Hematopoietic multipotent progenitor cell (in vitro differentiated cells): ENCODE measurements around the gene PBLD. TPM values are rescaled to one million over a fixed set of nuclear protein-coding genes. Genes with fewer than 3 reads are reported as not detected.

Experiments
- DNase-seq, 3 donors: peaks; one replicate each; pipeline ENCODE4 v3.0.0-alpha.2; 2011 to 2015; ENCODE audit warnings: low read depth in 2 of 3, low spot score in 2 of 3
- total RNA-seq: library from RNA; depleted of rRNA; stranded (reverse); fragments of >200 nt; gene quantifications from one replicate; pipeline ENCODE4 v1.2.3, GENCODE V29; 2012

The PBLD gene
- total RNA-seq, 1 donor, result 3.2 TPM

DNA sequence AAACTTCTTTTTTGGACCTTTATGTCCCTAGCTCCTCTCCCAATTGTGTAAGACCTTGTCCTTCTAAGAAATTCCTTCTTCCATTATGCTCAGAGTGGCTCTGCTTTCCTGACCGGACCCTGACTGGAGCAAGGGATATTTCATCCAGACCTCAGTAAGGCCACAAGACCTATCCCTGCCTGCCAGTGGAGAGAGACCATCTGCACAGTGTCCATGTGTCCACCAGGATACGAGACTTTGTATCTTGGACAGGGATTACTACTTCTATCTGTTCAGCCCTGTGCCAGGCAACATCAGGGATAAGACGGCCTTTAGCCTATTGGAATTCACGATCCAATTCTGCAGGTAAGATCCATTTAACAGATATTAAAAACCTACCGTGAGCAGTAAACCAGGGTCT is 93.7 kb downstream of the PBLD start:
- DNase-seq, result no peak

DNA sequence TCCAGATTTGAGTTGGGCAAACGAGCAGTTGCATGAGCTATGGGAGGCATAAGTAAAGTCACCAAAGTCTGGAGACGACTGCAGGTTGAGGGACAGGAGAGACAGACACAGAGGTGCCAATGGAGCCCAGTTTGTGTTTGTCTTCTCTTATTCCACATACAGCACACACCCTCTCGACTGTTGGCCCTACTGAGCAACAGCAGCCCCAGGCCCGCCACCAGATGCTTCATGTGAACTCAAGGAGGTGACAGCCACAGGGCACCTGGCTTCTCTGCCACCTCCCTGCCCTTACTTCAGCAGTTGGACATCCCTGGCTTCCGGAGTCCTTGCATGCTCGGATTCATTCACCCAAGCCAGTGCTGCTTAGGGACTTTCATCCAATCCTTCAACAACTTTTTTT is 94.4 kb downstream of the PBLD start:
- no peak for DNase-seq

DNA sequence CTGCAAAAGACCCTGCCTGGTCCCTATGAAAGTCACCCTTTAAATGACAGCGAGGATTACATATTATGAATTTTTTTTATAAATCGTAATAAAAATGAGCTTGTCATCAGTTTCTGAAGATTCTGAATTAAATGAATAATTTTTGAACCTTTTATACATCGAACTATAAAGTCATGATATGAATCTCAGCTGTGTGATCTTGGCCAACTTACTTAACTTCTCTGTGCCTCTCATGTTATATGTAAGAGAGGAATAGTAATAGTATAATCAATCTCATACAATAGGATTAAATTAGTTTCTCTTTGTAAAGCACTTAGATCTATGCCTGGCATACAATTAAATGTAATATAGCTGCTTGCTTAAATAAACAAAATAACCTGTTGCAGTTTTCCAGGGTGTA is 95.6 kb downstream of the PBLD start:
- DNase-seq, result no peak

DNA sequence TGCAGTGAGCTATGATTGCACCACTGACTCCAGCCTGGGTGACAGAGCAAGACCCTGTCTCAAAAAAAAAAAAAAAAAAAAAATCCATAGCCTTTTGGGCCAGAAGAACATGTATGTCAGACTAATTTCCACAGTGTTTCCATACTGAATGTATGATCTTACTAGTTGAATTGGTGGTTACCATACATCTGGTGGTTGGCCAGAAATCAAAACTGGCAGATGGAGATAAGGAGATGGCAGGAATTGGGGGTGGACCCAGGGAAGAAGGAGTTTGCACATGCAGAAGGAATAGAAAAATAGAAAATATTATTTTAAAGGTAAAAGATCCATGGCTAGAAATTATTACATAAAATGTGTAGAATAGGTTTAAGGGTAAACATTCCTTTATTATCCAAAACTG is 97.1 kb downstream of the PBLD start:
- no peak for DNase-seq

DNA sequence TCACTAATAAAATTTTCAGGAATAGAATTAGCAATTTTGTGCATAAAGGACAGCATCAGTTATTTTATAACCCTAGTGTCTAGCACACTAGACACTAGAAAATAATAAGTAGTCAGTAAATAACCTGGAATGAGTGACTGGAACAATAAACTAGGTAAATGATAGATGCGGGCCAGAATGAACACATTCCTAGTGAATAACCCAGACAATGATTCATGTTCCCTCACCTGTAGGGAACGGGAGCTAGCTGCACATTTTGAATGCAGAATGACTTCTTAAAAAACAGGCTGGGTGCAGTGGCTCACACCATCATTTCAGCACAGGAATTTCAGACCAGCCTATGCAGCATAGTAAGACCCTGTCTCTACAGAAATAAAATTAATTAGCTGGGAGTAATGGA is 97.6 kb downstream of the PBLD start:
- DNase-seq, result no peak

DNA sequence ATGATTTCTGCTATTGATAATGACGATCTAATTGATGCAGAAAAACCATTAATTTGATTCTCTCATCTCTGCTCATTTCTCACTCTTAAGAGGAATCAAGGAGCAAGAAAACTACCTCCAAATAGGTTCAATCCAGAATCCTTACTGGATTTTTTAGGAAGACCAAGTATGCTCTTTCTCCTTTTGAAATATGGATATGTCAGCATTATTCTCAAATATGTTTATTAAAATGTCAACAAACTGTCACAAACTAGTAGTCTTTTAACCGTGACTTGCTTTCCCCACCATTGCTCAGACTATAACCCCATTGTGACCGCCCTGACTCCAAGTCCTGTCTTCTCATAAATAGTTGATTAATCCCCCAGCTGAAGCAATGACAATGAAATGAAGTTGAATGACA is 99.7 kb downstream of the PBLD start:
- no peak for DNase-seq

Other genes with a start within 250 kb of the PBLD start
- not detected for gene MYPN, start 223.4 kb downstream of the PBLD start, total RNA-seq
- gene ATOH7, start 100.8 kb downstream of the PBLD start, total RNA-seq, result 0.27 TPM
- 9.7 TPM for gene HNRNPH3, start 864 bp downstream of the PBLD start, total RNA-seq
- gene RUFY2, start 74.3 kb upstream of the PBLD start, total RNA-seq, result 7.5 TPM
- gene DNA2, start 139.0 kb upstream of the PBLD start, total RNA-seq, result 3.8 TPM
- gene SLC25A16, start 194.6 kb upstream of the PBLD start, total RNA-seq, result 4.3 TPM
- gene TET1, start 227.4 kb upstream of the PBLD start, total RNA-seq, result 2.4 TPM